Measurements from ENCODE around the gene CDH12.
"Not testable (repeated sequence)": the region's sequence is repeated elsewhere in the genome, so short reads cannot be mapped to it uniquely, and the experiment has no call there.

The CDH12 gene

GRCh38 chr5:22852807-22853660, at the start of gene CDH12:
Gene CDH12, minus strand, starts transcription at chr5:22853344.
- DNase-seq: peak; percentile 37 to 39

GRCh38 chr5:22901885-22902284, 48.7 kb upstream of the CDH12 start:
- no peak for DNase-seq

GRCh38 chr5:22900801-22901310, 47.7 kb upstream of the CDH12 start:
- no peak for DNase-seq

- DNase-seq: no peak
Measured at GRCh38 chr5:22899341-22899740, 46.2 kb upstream of the CDH12 start.

- no peak for DNase-seq
Measured at GRCh38 chr5:22896152-22896551, 43.0 kb upstream of the CDH12 start.

GRCh38 chr5:22892441-22892840, 39.3 kb upstream of the CDH12 start:
- DNase-seq: no peak

- peak; percentile 24 to 45 for DNase-seq
Measured at GRCh38 chr5:22889720-22890119, 36.6 kb upstream of the CDH12 start.

- no peak for DNase-seq
Measured at GRCh38 chr5:22887566-22887965, 34.4 kb upstream of the CDH12 start.

- not testable (repeated sequence) for DNase-seq
Measured at GRCh38 chr5:22858911-22859310, 5.8 kb upstream of the CDH12 start.

GRCh38 chr5:22855824-22856223, 2.7 kb upstream of the CDH12 start:
- DNase-seq: no peak

GRCh38 chr5:22850981-22851380, 2.2 kb downstream of the CDH12 start:
- no peak for DNase-seq

- DNase-seq: no peak
Measured at GRCh38 chr5:22846693-22847092, 6.5 kb downstream of the CDH12 start.

GRCh38 chr5:22844636-22845035, 8.5 kb downstream of the CDH12 start:
- DNase-seq: no peak

GRCh38 chr5:22844155-22844554, 9.0 kb downstream of the CDH12 start:
- DNase-seq: no peak

GRCh38 chr5:22842574-22842973, 10.6 kb downstream of the CDH12 start:
- DNase-seq: no peak

GRCh38 chr5:22837803-22838202, 15.3 kb downstream of the CDH12 start:
- no peak for DNase-seq

- no peak for DNase-seq
Measured at GRCh38 chr5:22835686-22836085, 17.5 kb downstream of the CDH12 start.

GRCh38 chr5:22793463-22793862, 59.7 kb downstream of the CDH12 start:
- no peak for DNase-seq

GRCh38 chr5:22787807-22788206, 65.3 kb downstream of the CDH12 start:
- no peak for DNase-seq

GRCh38 chr5:22787398-22787797, 65.7 kb downstream of the CDH12 start:
- DNase-seq: no peak

- no peak for DNase-seq
Measured at GRCh38 chr5:22780756-22781155, 72.4 kb downstream of the CDH12 start.

- DNase-seq: peak; percentile 4 to 8
Measured at GRCh38 chr5:22779499-22779898, 73.6 kb downstream of the CDH12 start.

GRCh38 chr5:22776285-22776684, 76.9 kb downstream of the CDH12 start:
- no peak for DNase-seq

- not testable (repeated sequence) for DNase-seq
Measured at GRCh38 chr5:22774214-22774613, 78.9 kb downstream of the CDH12 start.

GRCh38 chr5:22764736-22765135, 88.4 kb downstream of the CDH12 start:
- DNase-seq: no peak

All from Kasumi-1 (cell line).